Epithelial cell of esophagus (primary cell): ENCODE data around the gene KRTAP10-4.
"Not testable (repeated sequence)": the region's sequence is repeated elsewhere in the genome, so short reads cannot be mapped to it uniquely, and the experiment has no call there.

ENCODE experiments used
- DNase-seq: peaks from one replicate; pipeline ENCODE4 v3.0.0; 2010; ENCODE audit warnings: low read depth
- H3K4me3 ChIP-seq: 2 replicates; pipeline ENCODE4 v1.5.1; 2011; ENCODE audit warnings: mild to moderate bottlenecking, low read length, control low read depth
- TF ChIP-seq, protein P1 (sequence below): IDR thresholded peaks from 2 replicates; pipeline ENCODE4 v1.5.1; 2011; ENCODE audit warnings: low read depth, mild to moderate bottlenecking, low read length, control low read depth, inconsistent platforms; ENCODE audit not compliant: insufficient read depth; ENCODE audit errors: missing control alignments

The KRTAP10-4 gene

DNA sequence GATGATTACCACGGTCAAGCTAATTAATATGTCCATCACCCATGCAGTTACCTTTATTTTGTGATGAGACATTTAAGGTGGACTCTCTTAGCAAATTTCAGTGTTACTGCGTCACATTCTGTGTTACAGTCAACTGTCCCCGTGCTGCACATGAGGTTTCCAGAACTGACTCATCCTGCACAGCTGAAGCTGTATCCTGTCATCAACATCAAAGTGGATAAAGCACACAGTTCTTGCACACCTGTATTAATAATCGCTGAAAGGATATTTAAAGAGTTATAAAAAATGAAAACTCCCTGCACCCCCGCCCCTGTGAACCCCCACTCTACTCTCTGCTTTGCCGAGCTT is 10.2 kb downstream of the KRTAP10-4 start:
- no peak overlapping the region for H3K4me3 ChIP-seq
- TF ChIP-seq, protein P1, sequence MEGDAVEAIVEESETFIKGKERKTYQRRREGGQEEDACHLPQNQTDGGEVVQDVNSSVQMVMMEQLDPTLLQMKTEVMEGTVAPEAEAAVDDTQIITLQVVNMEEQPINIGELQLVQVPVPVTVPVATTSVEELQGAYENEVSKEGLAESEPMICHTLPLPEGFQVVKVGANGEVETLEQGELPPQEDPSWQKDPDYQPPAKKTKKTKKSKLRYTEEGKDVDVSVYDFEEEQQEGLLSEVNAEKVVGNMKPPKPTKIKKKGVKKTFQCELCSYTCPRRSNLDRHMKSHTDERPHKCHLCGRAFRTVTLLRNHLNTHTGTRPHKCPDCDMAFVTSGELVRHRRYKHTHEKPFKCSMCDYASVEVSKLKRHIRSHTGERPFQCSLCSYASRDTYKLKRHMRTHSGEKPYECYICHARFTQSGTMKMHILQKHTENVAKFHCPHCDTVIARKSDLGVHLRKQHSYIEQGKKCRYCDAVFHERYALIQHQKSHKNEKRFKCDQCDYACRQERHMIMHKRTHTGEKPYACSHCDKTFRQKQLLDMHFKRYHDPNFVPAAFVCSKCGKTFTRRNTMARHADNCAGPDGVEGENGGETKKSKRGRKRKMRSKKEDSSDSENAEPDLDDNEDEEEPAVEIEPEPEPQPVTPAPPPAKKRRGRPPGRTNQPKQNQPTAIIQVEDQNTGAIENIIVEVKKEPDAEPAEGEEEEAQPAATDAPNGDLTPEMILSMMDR, result no peak
- DNase-seq, result no peak

GRCh38 chr21:44585892-44586291 is 12.4 kb downstream of the KRTAP10-4 start:
- TF ChIP-seq, protein P1, result no peak
- no peak for DNase-seq
- H3K4me3 ChIP-seq, result no peak overlapping the region

DNA sequence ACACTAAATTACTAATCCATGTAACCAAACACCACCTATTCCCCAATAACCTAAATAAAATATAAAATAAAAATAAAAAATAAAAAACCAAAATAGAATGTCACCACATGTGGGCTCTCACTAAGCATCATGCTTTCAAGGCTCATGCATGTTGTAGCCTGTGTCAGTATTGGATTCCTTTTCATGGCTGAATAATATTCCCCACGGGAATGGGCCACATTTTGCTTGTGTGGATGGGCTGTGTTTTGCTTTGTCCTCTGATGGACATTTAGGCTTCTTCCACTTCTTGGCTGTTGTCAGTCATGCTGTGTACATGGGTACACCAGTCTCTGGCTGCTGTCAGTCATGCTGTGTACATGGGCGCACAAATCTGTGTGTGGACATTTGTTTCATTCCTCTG is 15.6 kb downstream of the KRTAP10-4 start:
- no peak overlapping the region for H3K4me3 ChIP-seq
- TF ChIP-seq, protein P1, result no peak
- DNase-seq, result no peak

- no peak for DNase-seq
Measured at GRCh38 chr21:44589586-44590305, 16.2 kb downstream of the KRTAP10-4 start.

GRCh38 chr21:44590311-44590721 is 16.8 kb downstream of the KRTAP10-4 start:
- no peak overlapping the region for H3K4me3 ChIP-seq
- no peak for DNase-seq
- TF ChIP-seq, protein P1, result no peak

More at GRCh38 chr21:44589586-44590305, 16.2 kb downstream of the KRTAP10-4 start:
- TF ChIP-seq, protein P1, result no peak
- no peak overlapping the region for H3K4me3 ChIP-seq

DNA sequence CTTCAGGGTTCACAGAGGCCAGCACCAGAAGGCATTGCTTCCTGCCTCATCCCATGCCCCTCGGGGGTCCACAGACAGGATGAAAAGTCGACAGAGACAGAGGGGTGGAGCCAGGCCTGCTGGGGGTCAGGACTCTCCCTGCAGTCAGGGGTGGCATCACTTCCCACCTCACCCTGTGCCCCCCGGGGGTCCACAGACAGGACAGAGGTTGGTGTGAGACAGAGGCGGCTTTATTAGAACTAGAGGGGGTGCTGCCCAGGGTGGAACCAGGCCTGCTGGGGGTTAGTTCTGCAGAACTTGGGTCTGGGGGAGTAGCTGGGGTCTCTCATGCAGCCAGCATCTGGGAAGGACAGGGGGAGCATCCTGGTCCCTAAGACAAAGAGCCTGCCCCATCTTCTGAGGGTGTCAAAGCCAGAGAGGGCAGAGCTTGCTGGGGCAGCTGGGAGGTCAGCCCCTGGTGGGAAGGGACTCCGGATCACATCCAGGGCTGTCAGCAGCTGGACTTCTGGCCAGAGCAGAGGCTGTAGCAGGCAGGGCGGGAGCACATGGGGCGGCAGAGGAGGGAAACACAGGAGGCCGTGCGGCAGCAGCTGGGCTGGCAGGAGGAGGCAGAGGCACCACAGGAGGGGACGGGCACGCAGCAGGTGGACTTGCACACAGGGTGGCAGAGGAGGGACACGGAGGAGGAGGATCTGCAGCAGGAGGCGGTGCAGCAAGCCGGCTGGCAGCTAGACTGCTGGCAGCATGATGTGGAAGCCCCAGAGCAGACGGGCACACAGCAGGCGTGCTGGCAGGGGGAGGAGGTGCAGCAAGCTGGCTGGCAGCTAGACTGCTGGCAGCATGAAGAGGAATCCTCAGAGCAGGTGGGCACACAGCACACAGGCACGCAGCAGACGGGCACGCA is 17.6 kb downstream of the KRTAP10-4 start:
- not testable (repeated sequence) for H3K4me3 ChIP-seq, DNase-seq

DNA sequence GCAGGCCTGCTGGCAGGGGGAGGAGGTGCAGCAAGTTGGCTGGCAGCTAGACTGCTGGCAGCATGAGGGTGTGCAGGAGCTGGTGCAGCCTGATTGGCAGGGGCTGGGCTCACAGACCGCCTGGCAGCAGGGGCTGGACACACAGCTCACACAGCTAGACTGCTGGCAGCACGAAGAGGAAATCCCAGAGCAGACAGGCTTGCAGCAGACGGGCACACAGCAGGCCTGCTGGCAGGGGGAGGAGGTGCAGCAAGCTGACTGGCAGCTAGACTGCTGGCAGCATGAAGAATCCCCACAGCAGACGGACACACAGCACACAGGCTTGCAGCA is 18.2 kb downstream of the KRTAP10-4 start:
- H3K4me3 ChIP-seq, DNase-seq: not testable (repeated sequence)
